Hematopoietic multipotent progenitor cell (in vitro differentiated cells): ENCODE measurements around the gene PIK3CG. TPM values are rescaled to one million over a fixed set of nuclear protein-coding genes. Genes with fewer than 3 reads are reported as not detected.
"Not testable (repeated sequence)": the region's sequence is repeated elsewhere in the genome, so short reads cannot be mapped to it uniquely, and the experiment has no call there.

ENCODE experiments used
- DNase-seq, 3 donors: peaks; one replicate each; pipeline ENCODE4 v3.0.0-alpha.2; 2011 to 2015; ENCODE audit warnings: low read depth in 2 of 3, low spot score in 2 of 3
- total RNA-seq: library from RNA; depleted of rRNA; stranded (reverse); fragments of >200 nt; gene quantifications from one replicate; pipeline ENCODE4 v1.2.3, GENCODE V29; 2012

Gene PIK3CG
- total RNA-seq, result 51.2 TPM

GRCh38 chr7:106865130-106866041 lies at the start of gene PIK3CG:
Gene PIK3CG, plus strand, starts transcription at chr7:106865282. Its CDS starts 2,280 bp downstream, at chr7:106867562.
- DNase-seq, result peak; percentile 19 to 91 (median 80)

GRCh38 chr7:106817098-106817497 lies 48.0 kb upstream of the PIK3CG start:
- no peak for DNase-seq

GRCh38 chr7:106818736-106819135 lies 46.3 kb upstream of the PIK3CG start:
- no peak for DNase-seq

DNA sequence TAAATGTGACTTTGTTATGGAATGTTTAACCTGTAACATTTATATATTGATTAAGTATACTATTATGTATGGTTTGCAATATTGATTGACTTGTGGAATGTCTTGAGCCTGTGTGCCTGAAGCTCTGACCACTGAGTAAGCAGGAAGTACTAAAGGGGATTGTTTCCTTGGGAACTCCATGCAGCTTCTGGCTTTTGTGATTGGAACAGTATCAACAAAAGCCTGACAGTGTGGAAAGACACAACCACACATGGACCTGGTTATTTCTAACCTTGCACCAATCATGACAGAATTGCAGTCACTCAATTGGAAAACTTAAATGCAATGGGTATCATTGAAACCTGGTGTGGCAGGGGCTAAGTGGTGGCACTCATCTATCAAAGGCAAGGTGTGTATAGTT lies 45.5 kb upstream of the PIK3CG start:
- no peak for DNase-seq

- DNase-seq, result no peak
Measured at GRCh38 chr7:106820321-106821217, 44.5 kb upstream of the PIK3CG start.

DNA sequence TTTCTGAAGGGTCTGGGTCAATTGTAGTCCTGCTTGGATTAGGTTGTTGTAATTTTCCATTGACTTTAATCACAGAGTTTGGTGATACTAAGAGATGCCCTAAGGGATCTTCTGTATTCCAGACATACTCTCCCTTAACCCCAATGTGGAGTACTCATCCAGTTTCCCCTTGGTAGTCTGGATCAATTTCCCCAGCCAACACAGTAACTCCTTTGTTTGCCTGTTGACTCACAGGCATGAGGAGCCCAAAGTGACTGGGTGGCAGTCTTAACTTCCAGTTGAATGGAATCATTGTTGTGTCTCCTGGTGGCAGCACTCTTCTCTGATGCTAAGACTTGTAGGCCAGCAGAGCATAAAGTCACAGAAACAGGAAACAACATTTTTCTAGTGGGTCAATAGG lies 41.5 kb upstream of the PIK3CG start:
- no peak for DNase-seq

DNA sequence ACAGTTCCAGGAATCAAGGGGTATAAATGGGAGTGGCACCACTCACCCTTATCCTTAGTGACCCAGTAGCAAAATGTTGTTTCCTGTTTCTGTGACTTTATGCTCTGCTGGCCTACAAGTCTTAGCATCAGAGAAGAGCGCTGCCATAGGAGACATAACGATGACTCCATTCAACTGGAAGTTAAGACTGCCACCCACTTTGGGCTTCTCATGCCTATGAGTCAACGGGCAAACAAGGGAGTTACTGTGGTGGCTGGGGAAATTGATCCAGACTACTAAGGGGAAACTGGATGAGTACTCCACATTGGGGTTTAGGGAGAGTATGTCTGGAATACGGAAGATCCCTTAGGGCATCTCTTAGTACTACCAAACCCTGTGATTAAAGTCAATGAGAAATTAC lies 40.6 kb upstream of the PIK3CG start:
- DNase-seq, result no peak

- DNase-seq, result no peak
Measured at GRCh38 chr7:106827626-106828025, 37.5 kb upstream of the PIK3CG start.

- no peak for DNase-seq
Measured at GRCh38 chr7:106829496-106829895, 35.6 kb upstream of the PIK3CG start.

GRCh38 chr7:106830896-106831295 lies 34.2 kb upstream of the PIK3CG start:
- not testable (repeated sequence) for DNase-seq

DNA sequence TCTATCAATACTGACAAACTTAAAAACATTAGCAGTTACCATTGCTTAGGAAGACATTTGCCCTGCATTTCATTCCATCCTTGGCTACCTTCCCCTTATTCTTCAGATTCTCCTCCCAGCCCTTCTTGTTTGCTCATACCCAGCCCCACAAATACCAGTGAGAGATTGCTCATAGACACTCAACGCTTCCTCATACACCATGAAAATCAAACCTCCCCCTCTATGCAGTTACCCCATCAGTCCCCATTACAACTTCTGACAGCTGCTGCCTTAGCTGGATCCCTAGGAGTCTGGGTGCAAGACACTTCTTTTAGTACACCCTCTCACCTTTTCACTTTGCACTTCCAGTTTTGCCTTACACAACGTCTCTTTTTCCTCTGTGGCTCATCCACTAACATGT lies 28.3 kb upstream of the PIK3CG start:
- no peak for DNase-seq

- no peak for DNase-seq
Measured at GRCh38 chr7:106839511-106839910, 25.6 kb upstream of the PIK3CG start.

GRCh38 chr7:106840342-106840741 lies 24.7 kb upstream of the PIK3CG start:
- no peak for DNase-seq

GRCh38 chr7:106841896-106842390 lies 23.1 kb upstream of the PIK3CG start:
- no peak for DNase-seq

DNA sequence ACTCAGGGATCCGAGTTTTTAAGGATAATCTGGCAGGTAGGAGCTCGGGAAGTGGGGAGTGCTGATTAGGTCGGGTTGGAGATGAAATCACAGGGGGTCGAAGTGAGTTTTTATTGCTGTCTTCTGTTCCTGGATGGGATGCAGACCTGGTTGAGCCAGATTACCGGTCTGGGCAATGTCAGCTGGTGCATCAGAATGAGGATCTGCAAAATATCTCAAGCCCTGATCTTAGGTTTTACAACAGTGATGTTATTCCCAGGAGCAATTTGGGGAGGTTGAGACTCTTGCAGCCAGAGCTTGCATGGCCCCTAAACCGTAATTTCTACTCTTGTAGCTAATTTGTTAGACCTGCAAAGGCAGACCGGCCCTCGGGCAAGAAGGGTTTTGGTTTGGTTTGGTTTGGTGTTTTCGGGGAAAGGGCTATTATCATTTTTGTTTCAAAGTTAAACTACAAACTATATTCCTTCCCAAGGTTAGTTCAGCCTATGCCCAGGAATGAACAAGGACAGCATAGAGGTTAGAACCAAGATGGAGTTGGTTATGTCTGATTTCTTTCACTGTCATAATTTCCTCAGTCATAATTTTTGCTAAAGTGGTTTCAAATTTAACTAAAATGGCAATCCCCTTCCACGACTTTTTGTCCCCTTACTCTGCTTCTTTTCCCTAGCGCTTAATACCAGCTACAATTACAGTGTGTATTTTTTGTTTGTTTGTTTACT lies 20.6 kb upstream of the PIK3CG start:
- DNase-seq, result no peak

GRCh38 chr7:106848049-106848448 lies 17.0 kb upstream of the PIK3CG start:
- DNase-seq, result no peak

DNA sequence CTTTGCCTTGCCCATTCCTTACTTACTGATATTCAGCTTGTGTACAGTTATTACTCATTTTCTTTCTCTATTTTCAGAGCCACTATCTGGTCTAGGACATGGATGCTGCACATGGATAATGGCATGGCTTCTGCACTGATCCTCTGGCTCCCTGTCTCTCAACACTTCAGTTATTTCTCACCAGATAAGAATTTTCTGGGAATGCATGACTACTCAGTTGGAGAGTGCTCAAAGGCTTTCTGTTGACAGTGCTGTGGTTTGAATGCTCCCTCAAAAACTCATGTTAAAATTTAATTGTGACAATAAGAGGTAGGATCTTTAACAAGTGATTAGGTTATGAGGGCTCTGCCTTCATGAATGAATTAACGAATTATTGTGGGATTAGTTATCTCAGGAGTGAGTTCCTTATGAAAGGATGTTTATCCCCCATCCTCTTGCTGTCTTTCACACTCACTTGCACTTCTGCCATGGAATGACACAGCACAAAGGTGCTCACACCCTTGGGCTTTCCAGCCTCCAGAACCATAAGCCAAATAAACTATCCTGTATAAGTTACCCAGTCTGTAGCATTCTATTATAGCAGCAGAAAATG lies 16.1 kb upstream of the PIK3CG start:
- DNase-seq, result no peak

GRCh38 chr7:106851632-106852031 lies 13.4 kb upstream of the PIK3CG start:
- not testable (repeated sequence) for DNase-seq

DNA sequence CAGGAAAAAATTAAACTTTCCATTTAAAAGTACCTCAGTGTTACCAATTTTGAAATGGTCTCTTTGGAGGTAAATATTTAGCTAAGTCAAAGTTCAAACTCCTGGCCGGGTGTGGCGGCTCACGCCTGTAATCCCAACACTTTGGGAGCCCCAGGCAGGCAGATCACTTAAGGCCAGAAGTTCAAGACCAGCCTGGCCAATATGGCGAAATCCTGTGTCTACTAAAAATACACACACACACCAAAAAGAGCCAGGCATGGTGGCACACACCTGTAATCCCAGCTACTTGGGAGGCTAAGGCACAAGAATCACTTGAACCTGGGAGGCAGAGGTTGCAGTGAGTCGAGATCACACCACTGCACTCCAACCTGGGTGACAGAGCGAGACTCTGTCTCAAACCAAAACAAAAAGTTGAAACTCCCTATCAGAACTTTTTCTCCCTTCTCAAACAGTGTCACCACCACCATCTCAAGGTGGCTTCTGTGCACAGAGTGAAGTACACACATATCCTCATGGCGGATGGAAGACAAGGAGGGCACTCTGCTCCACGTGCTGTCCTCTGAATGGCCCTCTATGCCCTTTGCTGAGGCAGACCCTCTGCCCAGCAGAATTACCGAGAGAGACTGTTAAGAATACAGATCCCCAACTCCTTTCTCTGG lies 11.7 kb upstream of the PIK3CG start:
- DNase-seq, result no peak
